Fibroblast of mammary gland (primary cell): ENCODE measurements around the gene DDIT4.
A peak's percentile ranks its signal among the peaks of the same experiment; 100 is the strongest.
"Not testable (repeated sequence)": the region's sequence is repeated elsewhere in the genome, so short reads cannot be mapped to it uniquely, and the experiment has no call there.

Experiments
- DNase-seq: peaks from one replicate; pipeline ENCODE4 v3.0.0-alpha.2; 2010; ENCODE audit warnings: low read depth
- H3K4me3 ChIP-seq: 2 replicates; pipeline ENCODE4 v1.5.1; 2011; ENCODE audit warnings: low read depth, mild to moderate bottlenecking, low read length, moderate library complexity; ENCODE audit not compliant: control insufficient read depth
- CTCF ChIP-seq: conservative IDR thresholded peaks from 2 replicates; pipeline ENCODE4 v1.5.1; 2011; ENCODE audit warnings: low read depth, low read length, inconsistent platforms; ENCODE audit not compliant: control insufficient read depth, insufficient read depth

The DDIT4 gene

GRCh38 chr10:72267819-72268399 is 5.8 kb upstream of the DDIT4 start:
- TF ChIP-seq CTCF = no peak
- H3K4me3 ChIP-seq = no peak overlapping the region
- DNase-seq = no peak

DNA sequence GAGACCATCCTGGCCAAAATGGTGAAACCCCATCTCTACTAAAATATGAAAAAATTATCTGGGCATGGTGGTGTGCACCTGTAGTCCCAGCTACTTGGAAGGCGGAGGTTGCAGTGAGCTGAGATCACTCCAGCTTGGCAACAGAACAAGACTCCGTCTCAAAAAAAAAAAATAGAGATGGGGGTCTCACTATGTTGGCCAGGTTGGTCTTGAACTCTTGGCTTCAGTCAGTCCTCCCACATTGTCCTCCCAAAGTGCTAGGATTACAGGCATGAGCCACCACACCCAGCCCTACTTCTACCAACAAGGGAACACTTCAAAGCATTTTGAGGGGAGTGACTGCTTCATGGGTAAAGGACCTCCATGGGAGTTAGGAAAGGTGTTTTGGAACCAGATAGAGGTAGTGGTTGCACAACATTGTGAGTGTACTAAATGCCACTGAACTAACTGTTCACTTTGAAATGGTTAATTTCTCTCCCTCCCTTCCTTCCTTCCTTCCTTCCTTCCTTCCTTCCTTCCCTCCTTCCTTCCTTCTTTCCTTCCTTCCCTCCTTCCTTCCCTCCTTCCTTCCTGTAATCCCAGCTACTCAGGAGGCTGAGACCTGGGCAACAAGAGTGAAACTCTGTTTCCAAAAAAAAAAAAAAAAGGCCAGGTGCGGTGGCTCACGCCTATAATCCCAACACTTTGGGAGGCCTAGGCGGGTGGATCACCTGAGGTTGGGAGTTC is 5.1 kb upstream of the DDIT4 start:
- not testable (repeated sequence) for H3K4me3 ChIP-seq, DNase-seq

GRCh38 chr10:72270607-72271281 is 3.0 kb upstream of the DDIT4 start:
- TF ChIP-seq CTCF = no peak
- no peak overlapping the region for H3K4me3 ChIP-seq
- no peak for DNase-seq

GRCh38 chr10:72272689-72273409 is 875 bp upstream of the DDIT4 start:
- no peak for TF ChIP-seq CTCF
- peak; percentile 95 for DNase-seq

DNA sequence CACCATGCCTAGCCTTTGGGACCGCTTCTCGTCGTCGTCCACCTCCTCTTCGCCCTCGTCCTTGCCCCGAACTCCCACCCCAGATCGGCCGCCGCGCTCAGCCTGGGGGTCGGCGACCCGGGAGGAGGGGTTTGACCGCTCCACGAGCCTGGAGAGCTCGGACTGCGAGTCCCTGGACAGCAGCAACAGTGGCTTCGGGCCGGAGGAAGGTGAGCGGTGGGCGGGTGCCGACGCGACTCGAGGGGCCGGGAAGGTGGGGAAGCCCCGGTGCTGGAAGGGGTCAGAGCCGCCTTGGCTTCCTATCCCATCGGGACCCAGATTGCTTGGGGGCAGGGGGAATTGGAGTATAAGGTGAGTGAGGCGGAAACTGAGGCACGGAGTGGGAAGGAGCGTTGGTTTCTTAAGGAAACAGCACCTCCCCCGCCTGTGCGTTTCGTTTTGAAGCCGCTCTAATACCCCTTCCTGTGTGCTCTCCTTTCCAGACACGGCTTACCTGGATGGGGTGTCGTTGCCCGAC is 547 bp downstream of the DDIT4 start:
- DNase-seq = no peak

More at GRCh38 chr10:72272689-72273409, 875 bp upstream of the DDIT4 start:
- H3K4me3 ChIP-seq = peak overlapping the region; percentile 76

GRCh38 chr10:72274730-72275350 is 1.1 kb downstream of the DDIT4 start:
- TF ChIP-seq CTCF = peak; percentile 47
- DNase-seq = peak; percentile 57

More for the DNA sequence above, 547 bp downstream of the DDIT4 start:
- TF ChIP-seq CTCF = no peak
- peak overlapping the region; percentile 67 for H3K4me3 ChIP-seq

More at GRCh38 chr10:72274730-72275350, 1.1 kb downstream of the DDIT4 start:
- H3K4me3 ChIP-seq = peak overlapping the region; percentile 67
